Tibial nerve (tissue), 3 donors: ENCODE data around the gene PCLO.

Experiments used
- POLR2A ChIP-seq, 2 donors: fragments of 450-650 bp; IDR thresholded peaks; one replicate each; pipeline ENCODE4 v1.6.1; 2017; ENCODE audit warnings: antibody characterized with exemption in 2 of 2, mild to moderate bottlenecking in 2 of 2, moderate library complexity in 2 of 2
- TF ChIP-seq, protein P1 (sequence below), 5 experiments: fragments of 200-600 bp in 3 of 5; fragments of 450-650 bp in 2 of 5; sonication (generic) in 3 of 5; IDR thresholded peaks; one replicate each; pipeline ENCODE4 v1.5.1; 2016 to 2019; ENCODE audit warnings: antibody characterized with exemption in 5 of 5, mild to moderate bottlenecking in 3 of 5, moderate library complexity in 2 of 5

DNA sequence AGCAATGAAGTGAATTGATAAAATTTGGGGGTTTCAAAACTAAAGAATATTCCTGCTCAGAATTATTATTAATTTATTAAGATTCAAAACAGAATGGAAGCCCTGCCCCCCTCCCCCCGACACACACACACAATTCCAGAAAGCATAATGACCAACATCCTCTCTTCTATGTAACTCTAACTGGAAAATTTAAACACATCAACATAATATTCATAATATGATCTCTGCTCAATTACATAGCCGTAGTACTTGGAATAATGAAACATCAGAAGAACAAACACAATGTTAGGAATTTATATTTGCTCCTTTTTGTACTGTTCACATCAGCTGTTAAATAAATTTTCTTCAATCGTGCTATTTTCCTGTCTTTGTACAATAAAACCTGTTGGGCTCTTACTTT is 20.8 kb downstream of the PCLO start:
- TF ChIP-seq, protein P1, sequence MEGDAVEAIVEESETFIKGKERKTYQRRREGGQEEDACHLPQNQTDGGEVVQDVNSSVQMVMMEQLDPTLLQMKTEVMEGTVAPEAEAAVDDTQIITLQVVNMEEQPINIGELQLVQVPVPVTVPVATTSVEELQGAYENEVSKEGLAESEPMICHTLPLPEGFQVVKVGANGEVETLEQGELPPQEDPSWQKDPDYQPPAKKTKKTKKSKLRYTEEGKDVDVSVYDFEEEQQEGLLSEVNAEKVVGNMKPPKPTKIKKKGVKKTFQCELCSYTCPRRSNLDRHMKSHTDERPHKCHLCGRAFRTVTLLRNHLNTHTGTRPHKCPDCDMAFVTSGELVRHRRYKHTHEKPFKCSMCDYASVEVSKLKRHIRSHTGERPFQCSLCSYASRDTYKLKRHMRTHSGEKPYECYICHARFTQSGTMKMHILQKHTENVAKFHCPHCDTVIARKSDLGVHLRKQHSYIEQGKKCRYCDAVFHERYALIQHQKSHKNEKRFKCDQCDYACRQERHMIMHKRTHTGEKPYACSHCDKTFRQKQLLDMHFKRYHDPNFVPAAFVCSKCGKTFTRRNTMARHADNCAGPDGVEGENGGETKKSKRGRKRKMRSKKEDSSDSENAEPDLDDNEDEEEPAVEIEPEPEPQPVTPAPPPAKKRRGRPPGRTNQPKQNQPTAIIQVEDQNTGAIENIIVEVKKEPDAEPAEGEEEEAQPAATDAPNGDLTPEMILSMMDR (IDR thresholded peaks at IDR 0.05), result no peak
- no peak for TF ChIP-seq POLR2A (IDR thresholded peaks at IDR 0.05)
